Daoy (cell line): ENCODE data around the gene LIFR. TPM values are rescaled to one million over a fixed set of nuclear protein-coding genes. Genes with fewer than 3 reads are reported as not detected.

Source experiments
- DNase-seq: peaks from one replicate; pipeline ENCODE4 v3.0.0-alpha.2; 2015; ENCODE audit warnings: low read depth
- total RNA-seq: library from RNA; depleted of rRNA; stranded (reverse); fragments of >200 nt; shearing (Covaris generic); gene quantifications from 2 replicates; pipeline ENCODE4 v1.2.3, GENCODE V29; 2014

LIFR gene
- total RNA-seq, 1 experiment from 2014 or later = 10.1 TPM

DNA sequence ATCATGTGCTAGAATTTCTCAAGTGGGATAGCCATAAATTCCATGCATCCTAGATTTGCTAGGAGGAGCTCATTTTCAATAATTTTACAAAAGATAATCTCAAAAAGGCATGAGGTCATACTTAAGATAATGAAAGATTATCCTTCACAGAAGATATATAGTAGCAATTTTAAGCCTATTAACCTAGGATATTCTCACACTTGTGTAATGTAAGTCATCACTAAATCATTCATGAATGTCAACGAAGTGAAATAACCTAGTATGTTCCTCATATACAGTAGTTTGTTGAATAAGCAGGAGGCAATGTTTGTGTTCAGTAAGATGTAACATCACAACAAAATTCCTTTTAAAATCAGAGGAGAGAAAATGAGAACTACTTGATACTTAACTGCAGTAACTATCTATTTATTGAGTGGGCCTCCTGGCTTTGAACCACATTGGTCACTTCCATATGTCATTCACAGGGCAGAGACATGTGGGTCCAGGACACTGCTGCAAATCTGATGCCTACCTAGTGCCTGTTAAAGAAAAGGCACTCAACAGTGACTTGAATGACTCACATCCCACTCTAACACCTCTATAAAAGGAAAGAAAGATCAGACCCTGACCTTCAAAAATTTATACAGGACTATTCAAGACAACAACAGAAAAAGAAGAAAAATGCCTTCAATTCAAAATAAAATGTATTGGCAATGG is 8.2 kb downstream of the LIFR start:
- peak; percentile 25 for DNase-seq

DNA sequence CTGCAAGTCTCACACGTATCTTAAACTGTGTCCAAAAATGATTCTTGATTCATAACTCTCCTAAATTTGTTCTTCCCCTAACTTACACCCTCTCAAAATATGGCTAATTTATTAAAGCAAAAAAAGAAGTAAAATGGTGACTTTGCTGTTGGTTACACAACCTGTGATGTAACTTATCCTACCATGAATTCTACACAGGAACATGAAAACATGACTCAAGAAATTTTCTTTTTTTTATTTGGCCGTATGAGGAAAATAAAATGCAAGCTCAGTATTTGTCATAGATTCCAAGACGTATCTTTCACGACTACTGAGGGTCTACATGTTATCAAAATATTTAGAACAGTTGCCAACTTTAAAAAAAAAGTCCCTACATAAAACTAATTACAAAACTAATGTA is 9.2 kb downstream of the LIFR start:
- no peak for DNase-seq

DNA sequence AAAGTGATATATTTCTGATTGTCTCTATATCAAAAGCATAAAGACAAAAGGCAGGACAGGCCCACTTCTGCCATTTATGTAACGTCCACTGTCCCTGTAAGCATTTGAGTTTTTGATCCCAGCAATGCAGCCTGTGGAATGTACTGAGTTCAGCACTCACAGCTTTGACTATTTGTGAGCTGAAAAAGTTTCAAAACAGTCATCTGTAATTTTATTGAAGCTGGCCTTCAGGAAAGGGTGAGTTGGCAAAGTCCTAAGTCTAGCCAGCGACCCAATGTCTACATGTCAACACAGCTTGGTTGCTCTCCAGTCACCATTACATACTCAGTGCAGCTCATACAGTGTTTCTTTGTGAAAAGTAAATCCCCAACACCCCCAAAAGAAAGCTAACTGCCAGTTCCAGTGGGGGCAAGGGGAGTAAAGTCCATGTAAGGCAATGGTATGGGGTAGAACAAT is 9.7 kb downstream of the LIFR start:
- DNase-seq = no peak

DNA sequence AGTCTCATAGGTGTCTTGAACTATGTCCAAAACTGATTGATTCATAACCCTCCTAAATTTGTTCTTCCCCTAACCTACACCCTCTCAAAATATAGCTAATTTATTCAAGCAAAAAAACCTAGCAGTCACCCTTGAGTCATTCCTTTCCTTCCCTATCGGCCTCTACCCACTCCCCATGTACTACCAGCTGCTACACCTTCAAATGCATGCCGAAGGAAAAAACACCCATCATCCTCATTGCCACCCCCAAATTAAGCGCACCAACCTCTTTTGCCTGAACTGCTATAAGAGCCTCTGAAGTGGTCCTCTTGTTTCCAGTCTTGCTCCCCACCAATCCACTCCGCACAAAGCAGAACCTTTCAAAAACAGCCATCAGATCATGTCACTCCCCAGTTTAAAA is 12.6 kb downstream of the LIFR start:
- DNase-seq = no peak

DNA sequence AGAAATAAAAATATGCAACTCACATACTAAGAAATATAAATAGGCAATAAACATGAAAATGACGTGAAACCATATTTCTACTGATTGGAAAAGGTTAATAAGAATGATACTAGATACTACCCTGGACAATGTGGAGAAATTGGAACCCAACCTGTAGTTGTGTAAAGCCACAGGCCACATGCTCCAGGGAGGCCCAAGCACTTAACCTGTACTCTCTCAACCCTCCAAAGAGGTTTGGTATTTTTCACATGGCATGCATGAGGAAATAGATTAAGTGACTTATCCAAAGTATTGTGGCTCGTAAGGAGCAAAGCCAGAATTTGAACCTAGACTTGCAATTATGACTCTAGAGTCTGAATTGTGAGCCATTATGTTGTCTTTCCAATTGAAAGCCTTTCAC is 13.4 kb downstream of the LIFR start:
- DNase-seq = no peak

DNA sequence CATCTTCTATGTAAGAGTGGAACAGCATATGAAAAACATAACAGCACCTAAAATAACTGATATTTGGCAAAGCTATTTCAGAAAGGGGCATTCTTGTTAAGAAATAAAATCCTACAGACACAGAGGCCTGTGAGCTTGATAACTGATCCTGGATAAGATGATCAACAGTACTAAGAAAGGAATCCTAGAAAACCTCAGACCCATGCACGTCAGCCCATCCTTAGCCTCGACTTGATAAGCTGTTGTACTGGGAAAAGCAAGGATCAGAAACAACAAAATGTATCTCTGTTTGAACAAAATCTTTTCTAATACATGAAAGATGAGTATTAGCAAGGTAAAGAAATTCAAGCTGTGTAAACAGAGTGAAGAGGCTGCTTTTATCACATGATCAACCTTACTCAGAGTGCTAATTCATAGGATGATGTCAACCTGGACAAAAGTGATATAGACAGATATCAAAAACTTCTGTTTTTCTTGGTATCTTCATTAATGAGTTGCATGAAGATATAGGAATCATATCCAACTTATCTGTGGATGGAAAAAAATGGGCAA is 15.2 kb downstream of the LIFR start:
- no peak for DNase-seq

DNA sequence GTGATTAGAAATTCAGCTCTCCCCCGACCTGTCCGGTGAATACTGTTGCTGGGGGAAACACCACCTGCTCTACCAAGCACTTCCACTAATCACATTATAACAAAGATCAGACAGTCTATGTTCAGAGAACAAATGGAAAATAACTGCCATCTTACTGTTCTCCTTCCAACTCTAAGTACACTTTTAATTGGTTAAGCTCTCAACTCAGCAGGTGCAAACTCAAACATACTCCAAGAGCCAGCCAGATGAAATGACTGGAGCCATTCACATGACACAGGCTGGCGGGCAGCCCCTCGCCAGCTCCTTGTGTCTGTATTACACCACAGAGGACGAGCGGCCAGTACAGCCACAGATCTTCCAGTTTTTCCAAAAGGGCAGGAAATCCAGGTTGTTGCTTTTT is 16.1 kb downstream of the LIFR start:
- DNase-seq = no peak

DNA sequence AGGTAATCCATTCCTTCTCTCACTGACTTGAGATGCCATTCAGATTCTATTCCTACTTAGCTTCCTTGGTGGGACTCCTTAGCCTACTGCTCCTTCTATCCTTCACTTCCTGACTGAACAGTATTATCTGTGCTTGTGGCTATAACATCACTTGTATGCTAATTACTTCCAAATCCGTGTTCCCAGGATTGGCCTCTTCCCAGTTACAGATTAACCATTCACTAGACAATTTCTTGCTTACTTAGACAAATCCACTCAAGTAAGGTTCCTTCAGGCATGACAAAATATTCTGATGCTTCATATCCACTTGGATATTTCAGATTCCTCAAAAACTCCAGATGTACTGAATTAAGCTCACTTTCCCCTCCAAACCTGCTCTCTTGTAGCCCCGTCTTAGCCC is 18.3 kb downstream of the LIFR start:
- DNase-seq = no peak

DNA sequence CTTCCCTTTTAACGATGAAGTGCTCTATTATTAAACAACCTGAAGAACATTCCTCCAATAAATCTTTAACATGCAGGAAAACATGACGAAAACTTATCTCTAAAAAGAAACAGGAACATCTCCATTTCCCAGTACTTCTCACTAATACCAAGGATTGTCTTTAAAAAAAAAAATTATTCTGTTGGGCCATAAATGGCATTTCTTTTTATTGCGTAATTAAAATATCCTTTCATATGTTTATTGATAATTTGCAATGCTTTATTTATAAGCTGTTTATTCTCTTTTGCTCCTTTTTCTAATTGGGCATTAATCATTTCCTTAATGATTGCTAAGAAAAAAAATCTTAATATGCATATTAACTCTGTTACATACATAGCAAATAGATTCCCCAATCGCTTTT is 18.9 kb downstream of the LIFR start:
- no peak for DNase-seq

DNA sequence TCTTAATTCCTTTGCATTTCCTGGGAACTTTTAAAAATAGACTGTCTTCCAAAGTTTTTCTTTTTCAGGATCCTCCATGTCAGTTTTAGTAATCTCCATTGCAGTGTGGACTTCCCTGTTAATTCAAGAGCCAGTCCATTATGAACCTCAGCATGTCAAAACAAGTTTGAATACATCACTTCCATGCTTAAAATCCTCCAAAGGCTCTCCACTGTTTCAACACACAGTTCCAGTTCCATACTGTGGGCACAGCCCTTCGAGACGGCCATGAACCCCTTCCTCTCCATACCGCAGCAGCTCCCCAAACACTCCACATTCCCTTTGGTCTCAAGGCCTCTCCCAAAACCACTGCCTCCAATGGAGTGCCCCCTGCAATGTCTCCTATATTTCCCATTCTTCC is 19.5 kb downstream of the LIFR start:
- no peak for DNase-seq

DNA sequence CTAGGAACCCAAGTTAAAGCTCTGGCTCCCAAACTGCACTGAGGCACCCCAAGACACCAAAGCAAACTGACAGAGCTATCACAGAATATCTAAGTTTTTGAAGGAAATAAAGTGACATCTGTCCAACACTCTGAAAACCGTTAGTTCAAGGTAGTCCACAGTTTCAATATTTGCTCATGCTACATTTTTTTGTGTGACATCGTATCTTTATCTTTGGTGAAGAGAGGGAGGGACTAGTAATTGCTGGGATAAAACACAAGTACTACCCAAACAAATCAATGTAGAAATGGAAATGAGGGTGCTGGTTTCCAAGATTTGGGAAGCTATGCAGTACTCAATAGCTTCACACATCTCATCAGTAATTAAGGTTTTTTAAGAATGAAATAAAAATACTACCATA is 20.6 kb downstream of the LIFR start:
- DNase-seq = no peak

DNA sequence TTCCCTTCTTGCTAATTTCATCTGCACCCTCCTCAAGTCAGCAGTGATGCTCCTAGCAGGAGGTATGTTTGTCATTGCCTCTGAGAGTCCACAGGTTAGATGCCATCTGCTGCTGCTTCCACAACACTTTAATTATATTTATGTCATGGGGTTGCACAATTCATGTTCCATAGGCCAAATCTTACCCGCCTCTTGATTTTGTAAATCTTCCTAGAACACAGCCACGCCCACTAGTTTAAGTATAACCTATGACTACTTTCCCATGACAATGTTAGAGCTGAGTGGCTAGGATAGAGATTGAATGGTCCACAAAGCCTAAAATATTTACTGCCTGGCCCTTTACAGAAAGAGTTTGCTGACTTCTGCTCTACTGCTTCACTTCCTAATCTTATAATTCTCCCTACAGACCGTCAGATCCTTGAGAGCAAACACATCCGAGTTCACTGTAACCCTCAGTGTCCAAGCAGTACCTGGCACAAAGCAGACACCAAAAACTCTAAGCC is 21.1 kb downstream of the LIFR start:
- DNase-seq = no peak

DNA sequence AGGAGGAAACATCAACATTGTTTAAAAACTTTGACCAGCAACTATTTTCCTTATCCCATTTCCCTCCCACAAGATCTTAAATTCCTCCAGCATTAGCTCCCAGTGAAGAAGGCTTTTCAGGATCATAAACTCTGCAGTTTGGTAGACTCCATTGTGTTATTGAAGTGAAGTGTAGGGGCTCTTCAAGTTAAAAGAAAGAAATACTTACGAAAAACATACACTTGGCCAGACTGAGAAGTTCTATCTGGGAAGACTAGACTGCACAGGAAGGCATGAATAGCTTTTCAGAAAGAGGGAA is 22.3 kb downstream of the LIFR start:
- no peak for DNase-seq

DNA sequence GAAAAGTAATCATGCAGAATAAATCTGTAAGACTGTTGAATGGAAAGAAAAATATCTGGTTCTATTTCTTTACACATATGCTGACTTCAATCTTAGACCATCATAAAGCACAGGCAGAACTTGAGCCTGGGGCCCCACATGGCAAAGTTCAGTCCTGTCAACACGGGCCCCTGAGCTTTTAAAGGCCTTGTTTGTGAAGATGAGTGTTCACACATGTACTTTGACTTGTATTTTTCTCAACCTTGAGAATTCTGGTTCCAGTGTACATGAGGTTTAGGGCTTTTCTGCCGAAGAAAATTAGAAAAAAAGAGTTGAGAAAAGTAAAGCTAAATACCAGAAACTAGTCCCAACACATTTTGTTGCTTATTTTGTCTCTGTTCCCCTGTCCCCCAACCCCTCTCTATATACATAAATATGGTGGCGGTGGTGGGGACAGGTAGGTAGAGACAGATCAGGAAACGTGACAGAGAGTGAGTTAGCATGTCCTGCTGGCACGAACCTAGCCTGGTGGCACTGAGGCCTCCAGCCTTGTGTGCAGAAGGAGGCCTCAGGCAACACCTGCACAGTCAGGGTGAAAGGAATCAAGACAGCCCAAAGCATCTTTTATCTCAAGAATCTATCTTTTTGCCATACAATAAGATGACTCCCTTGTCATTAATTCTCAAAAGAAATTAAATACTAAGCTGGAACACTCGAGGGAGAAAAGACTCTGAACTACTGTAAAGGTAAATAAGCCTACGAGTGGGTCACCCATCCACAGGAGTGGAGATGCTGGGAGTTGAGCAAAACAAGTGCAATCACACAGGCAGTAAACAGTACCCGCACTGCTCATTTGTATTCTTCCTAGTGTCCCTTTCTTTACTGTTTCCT is 22.9 kb downstream of the LIFR start:
- no peak for DNase-seq

DNA sequence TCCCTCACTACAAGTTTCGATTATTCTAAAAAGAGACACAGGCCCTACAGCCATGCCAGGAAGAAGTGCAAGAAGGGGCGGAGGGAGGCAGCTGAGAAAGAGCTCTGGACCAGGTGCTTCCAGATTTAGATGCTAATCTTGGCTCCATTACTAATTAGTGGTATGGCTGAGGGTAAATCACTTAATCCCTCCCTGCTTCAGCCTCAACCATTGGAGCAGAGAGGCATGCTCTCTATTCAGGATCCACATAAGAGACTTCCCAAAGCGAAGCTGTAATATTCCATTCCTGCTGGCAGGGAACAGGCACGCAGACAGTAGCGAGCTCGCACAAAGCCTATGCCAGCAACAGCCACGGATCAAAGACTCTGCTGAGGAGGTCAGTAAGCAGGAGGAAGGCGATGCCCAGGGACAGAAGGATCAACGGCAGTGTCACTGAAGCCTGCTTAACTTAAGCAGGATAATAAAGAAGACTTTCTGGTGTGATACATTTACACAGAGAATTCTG is 24.2 kb downstream of the LIFR start:
- no peak for DNase-seq

DNA sequence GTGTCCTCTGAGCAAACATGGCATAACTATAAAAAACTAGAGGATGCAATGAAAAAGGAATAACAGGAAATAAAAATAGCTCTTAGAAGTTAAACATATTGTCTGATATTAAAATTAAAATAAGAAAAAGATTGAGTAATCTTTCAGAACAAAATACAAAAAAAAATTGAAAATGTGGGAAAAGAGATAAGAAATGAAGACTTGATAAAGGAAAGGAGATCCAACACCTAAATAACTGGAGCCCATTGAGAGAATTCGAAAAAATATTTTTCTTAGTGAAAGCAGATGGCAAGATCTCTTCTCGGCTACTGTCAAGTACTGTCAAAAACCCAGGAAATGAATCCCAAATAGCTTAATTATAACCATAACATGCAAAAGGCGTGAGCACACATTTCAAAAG is 24.9 kb downstream of the LIFR start:
- DNase-seq = no peak

DNA sequence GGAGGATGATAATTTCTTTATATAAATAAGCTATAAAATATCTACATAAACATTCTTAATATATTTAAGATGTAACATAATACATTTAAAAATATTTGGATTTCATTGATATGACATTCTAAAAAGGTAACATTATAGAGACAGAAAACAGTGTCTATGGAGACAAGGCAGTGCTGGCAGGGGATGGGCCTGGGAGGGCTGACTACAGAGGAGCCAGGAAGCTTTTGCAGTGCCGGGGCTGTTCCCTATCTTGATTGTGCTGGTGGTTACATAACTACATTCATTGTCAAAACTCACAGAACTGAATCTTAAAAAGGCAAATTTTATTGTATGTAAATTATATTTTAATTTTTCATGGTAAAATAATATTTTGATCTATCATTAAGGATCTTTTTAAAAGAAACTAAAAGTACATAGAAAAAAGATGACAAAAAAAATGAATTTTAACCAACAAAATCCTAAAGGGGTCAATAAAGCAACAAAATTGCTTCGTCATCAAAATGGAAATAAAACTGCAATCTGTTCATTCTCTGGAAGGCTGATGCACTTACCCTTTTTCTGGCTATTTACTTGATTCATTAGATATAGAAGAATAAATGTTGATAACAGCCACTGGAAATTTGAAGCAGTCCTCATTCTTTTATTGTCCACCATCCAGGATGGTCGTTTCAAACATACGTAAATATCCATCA is 26.3 kb downstream of the LIFR start:
- DNase-seq = no peak

DNA sequence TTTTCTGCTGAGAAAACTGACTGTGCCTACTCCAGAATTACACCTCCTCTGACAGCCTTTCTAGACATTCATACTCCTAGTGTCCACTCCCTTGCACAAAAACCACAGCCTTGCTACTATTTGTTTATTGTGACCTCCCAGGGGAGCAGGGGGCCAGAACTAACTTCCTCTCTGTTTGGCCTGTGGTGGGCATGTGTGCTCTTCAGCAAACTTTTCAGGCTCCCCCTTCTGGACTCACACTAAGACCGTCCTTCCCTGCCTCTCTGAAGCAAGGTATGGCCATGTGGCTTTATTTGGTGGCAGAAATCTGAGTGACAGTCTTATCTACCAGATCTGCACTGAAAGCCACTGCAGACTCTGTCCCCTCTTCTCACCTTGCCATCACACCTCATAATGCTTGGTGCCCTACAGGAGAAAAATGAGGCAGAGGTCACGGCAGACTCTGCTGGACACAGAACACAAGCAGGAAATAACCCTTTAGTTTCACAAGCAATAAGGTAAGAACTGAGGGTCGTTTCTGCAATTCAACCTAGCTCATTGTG is 28.2 kb downstream of the LIFR start:
- DNase-seq = peak; percentile 3

DNA sequence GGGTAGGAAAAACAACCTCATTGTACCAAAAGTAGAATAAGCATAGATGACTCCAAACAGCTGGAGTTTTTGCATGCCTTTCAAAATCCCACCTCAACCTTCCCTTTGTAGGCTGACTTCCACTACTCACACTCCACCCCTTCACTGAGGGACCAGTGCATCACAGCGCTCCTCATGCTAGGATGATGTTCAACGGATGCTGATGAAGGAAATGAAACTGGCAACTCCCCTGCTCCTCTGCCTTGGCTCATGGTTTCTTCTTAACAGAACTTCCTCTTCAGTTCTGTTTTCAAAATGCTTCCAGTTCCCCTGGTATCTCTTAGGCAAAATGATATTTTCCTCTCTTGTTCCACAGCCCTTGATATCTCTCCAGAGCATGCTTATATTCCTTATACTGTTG is 29.0 kb downstream of the LIFR start:
- no peak for DNase-seq

DNA sequence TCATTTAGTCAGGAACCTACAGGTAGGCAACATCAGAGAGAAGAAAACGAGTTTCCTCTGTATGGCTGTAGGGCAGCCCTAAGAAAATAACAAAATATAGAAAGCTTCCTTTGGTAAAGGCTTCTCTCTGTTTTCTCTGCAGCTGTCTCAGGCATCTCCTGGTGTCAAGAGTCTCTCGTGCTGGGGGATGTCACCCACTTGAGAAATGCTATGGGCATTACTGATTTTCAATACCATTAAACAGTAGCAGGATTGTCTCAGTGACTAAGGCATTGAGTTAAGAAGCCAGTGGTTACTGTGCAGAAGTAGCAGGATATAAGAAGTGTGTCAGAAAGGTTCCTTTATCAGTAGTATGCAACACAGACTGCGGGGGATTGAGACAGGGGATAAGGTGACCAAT is 32.4 kb downstream of the LIFR start:
- DNase-seq = no peak

DNA sequence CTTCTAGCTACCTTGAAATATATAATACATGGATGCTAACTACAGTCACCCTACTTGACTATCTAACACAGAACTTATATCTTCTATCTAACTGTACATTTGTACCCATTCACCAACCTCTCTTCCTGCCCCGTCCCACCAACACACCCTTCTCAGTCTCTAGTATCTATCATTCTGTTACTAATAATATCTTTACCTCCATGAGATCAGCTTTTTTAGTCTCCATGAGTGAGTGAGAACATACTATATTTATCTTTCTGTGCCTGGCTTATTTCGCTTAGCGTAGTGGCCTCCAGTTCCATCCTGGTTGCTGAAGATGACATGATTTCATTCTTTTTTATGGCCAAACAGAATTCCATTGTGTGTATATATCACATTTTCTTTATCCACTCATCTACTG is 37.0 kb downstream of the LIFR start:
- DNase-seq = no peak

DNA sequence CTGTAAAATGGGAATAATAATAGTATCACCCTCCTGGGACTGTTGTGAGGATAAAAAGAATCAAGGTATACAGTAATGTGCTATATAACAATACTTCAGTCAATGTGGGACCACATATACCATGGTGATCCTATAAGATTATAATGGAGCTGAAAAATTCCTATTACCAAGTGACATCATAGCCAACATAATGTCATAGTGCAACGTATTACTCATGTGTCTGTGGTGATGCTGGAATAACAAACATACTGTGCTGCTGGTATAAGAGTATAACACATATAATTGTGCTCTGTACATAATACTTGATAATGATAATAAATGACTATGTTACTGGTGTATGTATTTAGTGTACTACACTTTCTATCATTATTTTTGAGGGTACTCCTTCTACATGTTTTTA is 38.1 kb downstream of the LIFR start:
- no peak for DNase-seq
